H9 (cell line): ENCODE results near the gene ENDOV. TPM values are rescaled to one million over a fixed set of nuclear protein-coding genes. Genes with fewer than 3 reads are reported as not detected.

Experiments
- DNase-seq: peaks from one replicate; pipeline ENCODE4 v3.0.0-alpha.2; 2017
- H2AFZ ChIP-seq: one replicate; pipeline ENCODE4 v1.6.1; 2013; ENCODE audit warnings: mild to moderate bottlenecking, low read length, control low read depth, moderate library complexity
- H2AK5ac ChIP-seq: 2 replicates; pipeline ENCODE4 v1.6.1; 2013; ENCODE audit warnings: low read length, control low read depth, mixed read lengths; ENCODE audit not compliant: insufficient read length
- H2BK120ac ChIP-seq: one replicate; pipeline ENCODE4 v1.6.1; 2013; ENCODE audit warnings: low read depth, mild to moderate bottlenecking, low read length, control low read depth, inconsistent platforms; ENCODE audit not compliant: poor library complexity, severe bottlenecking
- H2BK12ac ChIP-seq: 2 replicates; pipeline ENCODE4 v1.6.1; 2013; ENCODE audit warnings: low read length, control low read depth, mixed read lengths, low read depth; ENCODE audit not compliant: insufficient read length
- H2BK15ac ChIP-seq: 2 replicates; pipeline ENCODE4 v1.6.1; 2013; ENCODE audit warnings: low read depth, low read length, control low read depth
- H2BK20ac ChIP-seq: one replicate; pipeline ENCODE4 v1.6.1; 2013; ENCODE audit warnings: low read depth, mild to moderate bottlenecking, low read length, control low read depth, inconsistent platforms; ENCODE audit not compliant: poor library complexity, severe bottlenecking
- H2BK5ac ChIP-seq: 2 replicates; pipeline ENCODE4 v1.6.1; 2013; ENCODE audit warnings: low read length, control low read depth, mixed read lengths; ENCODE audit not compliant: insufficient read length
- H3K14ac ChIP-seq: 2 replicates; pipeline ENCODE4 v1.6.1; 2013; ENCODE audit warnings: low read length, control low read depth; ENCODE audit not compliant: insufficient read depth
- H3K18ac ChIP-seq: 2 replicates; pipeline ENCODE4 v1.6.1; 2013; ENCODE audit warnings: low read depth, mild to moderate bottlenecking, mixed read lengths, low read length, control low read depth; ENCODE audit not compliant: insufficient read length
- H3K23ac ChIP-seq: 2 replicates; pipeline ENCODE4 v1.6.1; 2013; ENCODE audit warnings: low read length, control low read depth, mixed read lengths, low read depth; ENCODE audit not compliant: insufficient read length
- H3K23me2 ChIP-seq: 2 replicates; pipeline ENCODE4 v1.6.1; 2013; ENCODE audit warnings: low read depth, mild to moderate bottlenecking, mixed read lengths, low read length, control low read depth; ENCODE audit not compliant: insufficient read length, poor library complexity, severe bottlenecking
- H3K27ac ChIP-seq: 2 replicates; pipeline ENCODE4 v1.5.1; 2013; ENCODE audit warnings: low read length, control low read depth, mixed read lengths, low read depth; ENCODE audit not compliant: insufficient read length
- H3K27me3 ChIP-seq: 2 replicates; pipeline ENCODE4 v1.6.1; 2013; ENCODE audit warnings: low read length, control low read depth, inconsistent platforms; ENCODE audit not compliant: insufficient read depth
- H3K4ac ChIP-seq: 2 replicates; pipeline ENCODE4 v1.6.1; 2013; ENCODE audit warnings: low read depth, mild to moderate bottlenecking, control low read depth, inconsistent platforms, low read length, moderate library complexity
- H3K4me1 ChIP-seq: 2 replicates; pipeline ENCODE4 v1.6.1; 2013; ENCODE audit warnings: low read length, control low read depth, inconsistent platforms; ENCODE audit not compliant: insufficient read depth
- H3K4me2 ChIP-seq: 2 replicates; pipeline ENCODE4 v1.6.1; 2013; ENCODE audit warnings: low read length, control low read depth, mixed read lengths; ENCODE audit not compliant: insufficient read length, insufficient read depth
- H3K56ac ChIP-seq: 2 replicates; pipeline ENCODE4 v1.6.1; 2013; ENCODE audit warnings: low read depth, mild to moderate bottlenecking, mixed read lengths, low read length, control low read depth; ENCODE audit not compliant: insufficient read length
- H3K79me1 ChIP-seq: 2 replicates; pipeline ENCODE4 v1.6.1; 2013; ENCODE audit warnings: low read depth, mild to moderate bottlenecking, moderate library complexity, low read length, control low read depth, inconsistent platforms; ENCODE audit not compliant: insufficient read depth, poor library complexity, severe bottlenecking
- H3K79me2 ChIP-seq: 2 replicates; pipeline ENCODE4 v1.6.1; 2013; ENCODE audit warnings: low read length, control low read depth, inconsistent platforms; ENCODE audit not compliant: insufficient read depth
- H3K9ac ChIP-seq: 2 replicates; pipeline ENCODE4 v1.6.1; 2013; ENCODE audit warnings: low read length, control low read depth, mixed read lengths; ENCODE audit not compliant: insufficient read length; ENCODE audit errors: extremely low read depth
- H3K9me3 ChIP-seq: one replicate; pipeline ENCODE4 v1.6.1; 2013; ENCODE audit warnings: low read depth, low read length, inconsistent platforms; ENCODE audit not compliant: control insufficient read depth
- H3T11ph ChIP-seq: one replicate; pipeline ENCODE4 v1.6.1; 2013; ENCODE audit warnings: mild to moderate bottlenecking, low read length, control low read depth, inconsistent platforms
- H4K20me1 ChIP-seq: one replicate; pipeline ENCODE4 v1.6.1; 2013; ENCODE audit not compliant: control insufficient read depth, insufficient read length, insufficient read depth
- H4K5ac ChIP-seq: 2 replicates; pipeline ENCODE4 v1.6.1; 2013; ENCODE audit warnings: low read depth, mild to moderate bottlenecking, mixed read lengths, low read length, control low read depth; ENCODE audit not compliant: insufficient read length
- H4K8ac ChIP-seq: replicated peaks from 2 replicates; pipeline ENCODE4 v1.6.1; 2013; ENCODE audit warnings: low read length, control low read depth, mixed read lengths, low read depth; ENCODE audit not compliant: insufficient read length
- H4K91ac ChIP-seq: 2 replicates; pipeline ENCODE4 v1.6.1; 2013; ENCODE audit warnings: low read depth, mild to moderate bottlenecking, moderate library complexity, mixed read lengths, low read length, control low read depth; ENCODE audit not compliant: insufficient read length
- H3K27ac Mint-ChIP-seq, 3 experiments: 2 replicates in 2 of 3; 3 replicates in 1 of 3; pipeline ENCODE4 v1.8.0; 2020 to 2021; ENCODE audit warnings: mixed read lengths in 3 of 3, mild to moderate bottlenecking in 1 of 3, moderate library complexity in 1 of 3
- H3K27me3 Mint-ChIP-seq: 2 replicates; pipeline ENCODE4 v1.8.0; 2021; ENCODE audit warnings: low read depth, mild to moderate bottlenecking, moderate library complexity, mixed read lengths
- H3K36me3 Mint-ChIP-seq, 3 experiments: 2 replicates in 2 of 3; 3 replicates in 1 of 3; pipeline ENCODE4 v1.8.0; 2020 to 2021; ENCODE audit warnings: low read depth in 3 of 3, mixed read lengths in 3 of 3; ENCODE audit not compliant: insufficient read depth in 1 of 3
- H3K4me1 Mint-ChIP-seq, 2 experiments: 2 replicates each; pipeline ENCODE4 v1.8.0; 2020; ENCODE audit warnings: mixed read lengths in 2 of 2
- H3K4me3 Mint-ChIP-seq, 2 experiments: 2 replicates in 1 of 2; 3 replicates in 1 of 2; pipeline ENCODE4 v1.8.0; 2020 to 2021; ENCODE audit warnings: mild to moderate bottlenecking in 2 of 2, mixed read lengths in 2 of 2, moderate library complexity in 1 of 2
- H3K9me3 Mint-ChIP-seq, 2 experiments: 2 replicates in 1 of 2; 3 replicates in 1 of 2; pipeline ENCODE4 v1.8.0; 2020; ENCODE audit warnings: mild to moderate bottlenecking in 2 of 2, mixed read lengths in 2 of 2, moderate library complexity in 1 of 2
- WGBS: extraction: QIAGEN DNeasy Blood & Tissue Kit; methylation state at CpG from one replicate; pipeline ENCODE4 v1.1.7; 2013; ENCODE audit warnings: missing lambda C conversion rate, low lambda C conversion rate, mixed read lengths; ENCODE audit not compliant: insufficient read length; ENCODE audit errors: extremely low coverage; 5-methylcytosine and 5-hydroxymethylcytosine counted together
- total RNA-seq: library from RNA; stranded (reverse); gene quantifications from 2 replicates; pipeline ENCODE4 v1.2.1, GENCODE V29; 2021
- TF ChIP-seq, protein P1 (sequence below): fragments of 200-600 bp; sonication (generic); conservative IDR thresholded peaks from 3 replicates; pipeline ENCODE4 v1.8.0; 2021; ENCODE audit warnings: antibody characterized with exemption, mild to moderate bottlenecking

Gene ENDOV
- total RNA-seq, 1 experiment from 2014 or later, result 17.1 TPM

DNA sequence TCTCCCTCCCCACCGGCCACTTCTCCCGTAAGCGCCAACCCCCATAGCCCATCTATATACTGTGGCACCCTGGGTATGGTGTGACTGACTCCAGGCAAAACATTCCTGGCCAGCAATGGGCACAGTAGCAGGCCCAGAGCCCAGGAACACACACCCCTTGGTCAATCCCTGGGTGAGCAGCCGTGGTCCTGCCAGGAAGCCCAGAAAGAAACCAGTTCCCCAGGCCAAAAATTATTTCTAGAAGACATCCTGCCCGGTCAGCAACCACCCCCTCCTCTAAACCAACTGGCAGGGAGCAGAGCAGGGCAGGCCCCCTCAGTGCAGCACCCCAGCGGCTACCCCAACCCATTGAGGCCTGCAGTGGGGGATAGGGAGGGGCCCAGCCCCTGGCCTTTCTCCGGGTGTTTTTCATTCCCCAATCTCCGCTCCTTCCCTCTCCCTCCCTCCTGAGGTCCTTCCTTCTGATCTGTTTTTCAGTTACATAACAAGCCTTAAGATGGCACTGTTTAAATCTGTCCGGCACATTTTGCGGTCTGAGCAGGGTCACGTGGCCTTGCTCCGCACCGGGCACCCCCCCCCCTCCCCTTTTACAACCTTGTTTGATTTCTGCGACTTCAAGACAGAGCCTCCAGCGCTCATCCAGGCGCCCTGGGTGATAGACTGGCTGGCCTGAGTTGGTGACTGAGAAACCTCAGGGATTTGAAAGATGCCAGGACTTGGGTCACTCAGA, 59.4 kb downstream of the ENDOV start:
- DNase-seq, result no peak

More for the DNA sequence above, 59.4 kb downstream of the ENDOV start:
- no peak overlapping the region for H2AK5ac ChIP-seq
- H3K9ac ChIP-seq, result no peak overlapping the region
- Mint-ChIP-seq H3K27ac (no peak overlapping the region; a peak in 1 of 7 replicates), H3K36me3 (peaks cover 0 to 31% (median 3%) of the 10 kb centered on the region in 3 experiments; a peak in 3 of 7 replicates), H3K27me3 (peaks cover 82% of the 10 kb centered on the region), H3K9me3 (no peaks in the 10 kb centered on the region; a peak in 1 of 5 replicates), H3K4me3 (peak overlapping the region; percentile 41 to 69; a peak in 4 of 5 replicates), H3K4me1 (peaks cover 8 to 44% of the 10 kb centered on the region in 2 experiments)
- WGBS, result no CpG with 5 or more reads among the region's 16 CpGs
- H3K14ac ChIP-seq, result no peak overlapping the region; the same call in 1 of the 2 replicates
- H2BK120ac ChIP-seq, result no peak overlapping the region
- no peak overlapping the region for H3K27ac ChIP-seq
- H2BK12ac ChIP-seq, result no peak overlapping the region
- H2BK20ac ChIP-seq, result no peak overlapping the region
- no peak overlapping the region for H3T11ph ChIP-seq
- H3K18ac ChIP-seq, result no peak overlapping the region
- TF ChIP-seq, protein P1, sequence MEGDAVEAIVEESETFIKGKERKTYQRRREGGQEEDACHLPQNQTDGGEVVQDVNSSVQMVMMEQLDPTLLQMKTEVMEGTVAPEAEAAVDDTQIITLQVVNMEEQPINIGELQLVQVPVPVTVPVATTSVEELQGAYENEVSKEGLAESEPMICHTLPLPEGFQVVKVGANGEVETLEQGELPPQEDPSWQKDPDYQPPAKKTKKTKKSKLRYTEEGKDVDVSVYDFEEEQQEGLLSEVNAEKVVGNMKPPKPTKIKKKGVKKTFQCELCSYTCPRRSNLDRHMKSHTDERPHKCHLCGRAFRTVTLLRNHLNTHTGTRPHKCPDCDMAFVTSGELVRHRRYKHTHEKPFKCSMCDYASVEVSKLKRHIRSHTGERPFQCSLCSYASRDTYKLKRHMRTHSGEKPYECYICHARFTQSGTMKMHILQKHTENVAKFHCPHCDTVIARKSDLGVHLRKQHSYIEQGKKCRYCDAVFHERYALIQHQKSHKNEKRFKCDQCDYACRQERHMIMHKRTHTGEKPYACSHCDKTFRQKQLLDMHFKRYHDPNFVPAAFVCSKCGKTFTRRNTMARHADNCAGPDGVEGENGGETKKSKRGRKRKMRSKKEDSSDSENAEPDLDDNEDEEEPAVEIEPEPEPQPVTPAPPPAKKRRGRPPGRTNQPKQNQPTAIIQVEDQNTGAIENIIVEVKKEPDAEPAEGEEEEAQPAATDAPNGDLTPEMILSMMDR, result no peak; the same call in 2 of the 3 replicates
- no peaks in the 10 kb centered on the region for H3K4me1 ChIP-seq
- no peak overlapping the region for H3K23ac ChIP-seq
- H4K5ac ChIP-seq, result no peak overlapping the region
- no peak overlapping the region for H4K8ac ChIP-seq
- H3K4ac ChIP-seq, result no peak overlapping the region
- H2AFZ ChIP-seq, result no peak overlapping the region
- H4K91ac ChIP-seq, result no peak overlapping the region
- H2BK5ac ChIP-seq, result no peak overlapping the region
- no peaks in the 10 kb centered on the region for H3K9me3 ChIP-seq
- H3K56ac ChIP-seq, result no peak overlapping the region
- H3K4me2 ChIP-seq, result peak overlapping the region; percentile 13
- H3K27me3 ChIP-seq, result peaks cover 66% of the 10 kb centered on the region
- no peaks in the 10 kb centered on the region for H4K20me1 ChIP-seq
- no peak overlapping the region for H2BK15ac ChIP-seq
- no peaks in the 10 kb centered on the region for H3K79me1 ChIP-seq
- peaks cover 5% of the 10 kb centered on the region for H3K23me2 ChIP-seq
- no peaks in the 10 kb centered on the region for H3K79me2 ChIP-seq
